Mesendoderm (in vitro differentiated cells): ENCODE measurements around the gene SMCO4.
A peak's percentile ranks its signal among the peaks of the same experiment; 100 is the strongest.

ENCODE experiments used
- DNase-seq: peaks from one replicate; pipeline ENCODE4 v3.0.0; 2013
- H2AK5ac ChIP-seq: 2 replicates; pipeline ENCODE4 v1.6.1; 2013; ENCODE audit warnings: low read length, inconsistent platforms
- H2BK120ac ChIP-seq: 2 replicates; pipeline ENCODE4 v1.6.1; 2013; ENCODE audit warnings: low read depth, mild to moderate bottlenecking, low read length, moderate library complexity, mixed read lengths
- H2BK15ac ChIP-seq: replicated peaks from 2 replicates; pipeline ENCODE4 v1.6.1; 2013; ENCODE audit warnings: low read depth, mild to moderate bottlenecking, moderate library complexity
- H2BK5ac ChIP-seq: 2 replicates; pipeline ENCODE4 v1.6.1; 2013; ENCODE audit warnings: low read length, inconsistent platforms
- H3K18ac ChIP-seq: 2 replicates; pipeline ENCODE4 v1.6.1; 2013; ENCODE audit warnings: mild to moderate bottlenecking, low read length, mixed read lengths
- H3K23ac ChIP-seq: one replicate; pipeline ENCODE4 v1.6.1; 2013; ENCODE audit warnings: low read length
- H3K27ac ChIP-seq: 2 replicates; pipeline ENCODE4 v1.5.1; 2013; ENCODE audit warnings: low read depth, mild to moderate bottlenecking, inconsistent platforms, low read length, moderate library complexity
- H3K27me3 ChIP-seq: 2 replicates; pipeline ENCODE4 v1.6.1; 2013; ENCODE audit warnings: low read length, control low read depth, mild to moderate bottlenecking, inconsistent platforms; ENCODE audit not compliant: insufficient read depth, poor library complexity
- H3K36me3 ChIP-seq: 2 replicates; pipeline ENCODE4 v1.6.1; 2013; ENCODE audit warnings: low read length, inconsistent platforms; ENCODE audit not compliant: control insufficient read depth, insufficient read depth
- H3K4ac ChIP-seq: one replicate; pipeline ENCODE4 v1.6.1; 2013; ENCODE audit warnings: low read depth, mild to moderate bottlenecking, low read length, moderate library complexity
- H3K4me1 ChIP-seq: 2 replicates; pipeline ENCODE4 v1.6.1; 2013; ENCODE audit warnings: low read depth, low read length, inconsistent platforms; ENCODE audit not compliant: control insufficient read depth
- H3K4me2 ChIP-seq: 2 replicates; pipeline ENCODE4 v1.6.1; 2013; ENCODE audit warnings: low read length
- H3K4me3 ChIP-seq: 2 replicates; pipeline ENCODE4 v1.5.1; 2013; ENCODE audit warnings: mild to moderate bottlenecking, low read length
- H3K56ac ChIP-seq: one replicate; pipeline ENCODE4 v1.6.1; 2013; ENCODE audit warnings: low read length
- H3K79me1 ChIP-seq: 2 replicates; pipeline ENCODE4 v1.6.1; 2013; ENCODE audit warnings: low read length, inconsistent platforms
- H3K79me2 ChIP-seq: 2 replicates; pipeline ENCODE4 v1.6.1; 2013; ENCODE audit warnings: mild to moderate bottlenecking, low read length; ENCODE audit not compliant: control insufficient read depth, insufficient read depth
- H3K9ac ChIP-seq: 2 replicates; pipeline ENCODE4 v1.6.1; 2013; ENCODE audit warnings: low read length, inconsistent platforms
- H4K5ac ChIP-seq: one replicate; pipeline ENCODE4 v1.6.1; 2013; ENCODE audit warnings: low read length
- H4K8ac ChIP-seq: one replicate; pipeline ENCODE4 v1.6.1; 2013; ENCODE audit warnings: low read depth, mild to moderate bottlenecking, control low read depth, low read length, moderate library complexity
- WGBS: extraction: QIAGEN DNeasy Blood & Tissue Kit; methylation state at CpG from one replicate; pipeline ENCODE4 v1.1.7; 2013; ENCODE audit warnings: low lambda C conversion rate, missing lambda C conversion rate; ENCODE audit not compliant: insufficient coverage; ENCODE audit errors: extremely low coverage; 5-methylcytosine and 5-hydroxymethylcytosine counted together

SMCO4 gene

GRCh38 chr11:93519179-93519578 is 24.0 kb downstream of the SMCO4 start:
- Histone ChIP-seq H3K36me3 (no peaks in the 10 kb centered on the region), H4K8ac (no peak overlapping the region), H2BK5ac (no peak overlapping the region), H4K5ac (no peak overlapping the region), H3K18ac (no peak overlapping the region), H3K4me3 (no peak overlapping the region), H2AK5ac (no peak overlapping the region), H2BK15ac (no peak overlapping the region), H3K4me2 (no peak overlapping the region), H3K79me1 (peaks cover 21% of the 10 kb centered on the region), H2BK120ac (no peak overlapping the region), H3K4me1 (peaks cover 9% of the 10 kb centered on the region), H3K23ac (no peak overlapping the region), H3K9ac (no peak overlapping the region), H3K4ac (no peak overlapping the region), H3K56ac (no peak overlapping the region), H3K27me3 (no peaks in the 10 kb centered on the region), H3K79me2 (peaks cover 8% of the 10 kb centered on the region), H3K27ac (no peak overlapping the region)
- DNase-seq, result no peak
- WGBS, result no CpG with 5 or more reads among the region's 1 CpG

- Histone ChIP-seq H4K5ac (no peak overlapping the region), H2BK15ac (no peak overlapping the region), H3K27me3 (no peaks in the 10 kb centered on the region), H3K9ac (no peak overlapping the region), H3K18ac (no peak overlapping the region), H3K56ac (no peak overlapping the region), H2BK5ac (no peak overlapping the region), H3K4ac (no peak overlapping the region), H3K36me3 (no peaks in the 10 kb centered on the region), H3K27ac (no peak overlapping the region), H2AK5ac (no peak overlapping the region), H4K8ac (no peak overlapping the region), H2BK120ac (no peak overlapping the region), H3K4me2 (no peak overlapping the region), H3K4me3 (no peak overlapping the region), H3K4me1 (peaks cover 9% of the 10 kb centered on the region), H3K23ac (no peak overlapping the region), H3K79me2 (peaks cover 8% of the 10 kb centered on the region), H3K79me1 (peaks cover 23% of the 10 kb centered on the region)
- no CpG with 5 or more reads among the region's 3 CpGs for WGBS
- no peak for DNase-seq
Measured at GRCh38 chr11:93518081-93518480, 25.1 kb downstream of the SMCO4 start.

- no CpG with 5 or more reads among the region's 4 CpGs for WGBS
Measured at GRCh38 chr11:93517611-93518010, 25.6 kb downstream of the SMCO4 start.

GRCh38 chr11:93517041-93517440 is 26.1 kb downstream of the SMCO4 start:
- Histone ChIP-seq H2BK5ac (no peak overlapping the region), H3K4me1 (peaks cover 4% of the 10 kb centered on the region), H3K23ac (no peak overlapping the region), H2BK120ac (no peak overlapping the region), H3K36me3 (no peaks in the 10 kb centered on the region), H3K56ac (no peak overlapping the region), H3K27me3 (no peaks in the 10 kb centered on the region), H2BK15ac (no peak overlapping the region), H3K4me2 (no peak overlapping the region), H4K8ac (no peak overlapping the region), H3K9ac (no peak overlapping the region), H3K79me2 (peaks cover 8% of the 10 kb centered on the region), H3K18ac (no peak overlapping the region), H3K4me3 (no peak overlapping the region), H3K79me1 (peaks cover 20% of the 10 kb centered on the region), H4K5ac (no peak overlapping the region), H2AK5ac (no peak overlapping the region), H3K4ac (no peak overlapping the region), H3K27ac (no peak overlapping the region)
- no peak for DNase-seq
- no CpG with 5 or more reads among the region's 4 CpGs for WGBS

More at GRCh38 chr11:93517611-93518010, 25.6 kb downstream of the SMCO4 start:
- H3K27me3 ChIP-seq, result no peaks in the 10 kb centered on the region
- H3K79me2 ChIP-seq, result peaks cover 8% of the 10 kb centered on the region
- H3K27ac ChIP-seq, result no peak overlapping the region
- no peak overlapping the region for H3K23ac ChIP-seq
- H3K36me3 ChIP-seq, result no peaks in the 10 kb centered on the region
- H3K4me2 ChIP-seq, result no peak overlapping the region
- H2BK15ac ChIP-seq, result no peak overlapping the region
- H4K5ac ChIP-seq, result no peak overlapping the region
- H3K79me1 ChIP-seq, result peaks cover 23% of the 10 kb centered on the region
- no peak overlapping the region for H3K4ac ChIP-seq
- no peak overlapping the region for H4K8ac ChIP-seq
- peak overlapping the region; percentile 37 for H3K56ac ChIP-seq
- H3K18ac ChIP-seq, result no peak overlapping the region
- DNase-seq, result no peak
- H3K4me3 ChIP-seq, result no peak overlapping the region
- H3K9ac ChIP-seq, result no peak overlapping the region
- no peak overlapping the region for H2BK120ac ChIP-seq
- H2AK5ac ChIP-seq, result no peak overlapping the region
- no peak overlapping the region for H2BK5ac ChIP-seq
- peaks cover 9% of the 10 kb centered on the region for H3K4me1 ChIP-seq

DNA sequence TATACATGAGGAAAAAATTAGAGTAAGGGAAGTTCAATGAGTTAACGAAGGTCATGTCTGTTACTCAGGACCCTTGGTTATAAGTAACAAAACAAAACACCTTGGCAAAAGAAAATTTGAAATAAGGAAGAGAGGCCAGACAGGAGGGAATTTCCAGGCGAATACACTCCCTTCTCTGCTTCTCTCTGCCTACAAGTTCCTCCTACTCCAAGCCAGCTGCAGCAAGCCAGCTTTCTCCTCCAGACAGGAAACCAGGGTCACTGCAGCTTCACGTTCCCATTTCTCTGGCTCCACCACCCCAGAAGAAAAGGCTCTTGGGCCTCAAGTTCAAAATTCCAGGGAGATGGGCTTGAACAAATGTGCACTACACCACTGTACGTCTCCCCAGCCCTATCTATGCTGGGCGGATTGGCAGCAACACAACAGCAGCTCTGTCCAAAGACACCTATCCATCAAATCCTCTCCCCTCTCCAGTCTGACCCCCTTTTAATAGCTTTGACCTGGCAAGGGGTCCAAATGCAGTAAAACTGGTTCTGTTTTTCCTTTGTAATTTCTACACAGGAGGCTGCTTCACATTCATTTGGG is 27.7 kb downstream of the SMCO4 start:
- Histone ChIP-seq H3K4me1 (peaks cover 4% of the 10 kb centered on the region), H2BK120ac (no peak overlapping the region), H3K4me2 (no peak overlapping the region), H3K79me2 (peaks cover 4% of the 10 kb centered on the region), H2BK15ac (no peak overlapping the region), H2AK5ac (no peak overlapping the region), H3K36me3 (no peaks in the 10 kb centered on the region), H3K79me1 (peaks cover 20% of the 10 kb centered on the region), H3K23ac (peak overlapping the region; percentile 50), H3K56ac (no peak overlapping the region), H3K27ac (no peak overlapping the region), H3K27me3 (no peaks in the 10 kb centered on the region), H3K18ac (no peak overlapping the region), H4K5ac (no peak overlapping the region), H3K4ac (no peak overlapping the region), H3K9ac (no peak overlapping the region), H4K8ac (no peak overlapping the region), H2BK5ac (no peak overlapping the region), H3K4me3 (no peak overlapping the region)
- no peak for DNase-seq
- no CpG with 5 or more reads among the region's 5 CpGs for WGBS

GRCh38 chr11:93514712-93515111 is 28.5 kb downstream of the SMCO4 start:
- no peak overlapping the region for H3K27ac ChIP-seq
- H3K9ac ChIP-seq, result no peak overlapping the region
- H2AK5ac ChIP-seq, result no peak overlapping the region
- peaks cover 4% of the 10 kb centered on the region for H3K79me2 ChIP-seq
- no peaks in the 10 kb centered on the region for H3K27me3 ChIP-seq
- no peak overlapping the region for H4K5ac ChIP-seq
- no peak overlapping the region for H2BK120ac ChIP-seq
- H2BK15ac ChIP-seq, result no peak overlapping the region
- no peak overlapping the region for H3K23ac ChIP-seq
- WGBS, result no CpG with 5 or more reads among the region's 4 CpGs
- DNase-seq, result no peak
- peaks cover 4% of the 10 kb centered on the region for H3K4me1 ChIP-seq
- H4K8ac ChIP-seq, result no peak overlapping the region
- H3K4ac ChIP-seq, result no peak overlapping the region
- H3K4me3 ChIP-seq, result no peak overlapping the region
- no peak overlapping the region for H3K56ac ChIP-seq
- no peaks in the 10 kb centered on the region for H3K36me3 ChIP-seq
- H3K79me1 ChIP-seq, result peaks cover 16% of the 10 kb centered on the region
- H3K18ac ChIP-seq, result no peak overlapping the region
- no peak overlapping the region for H3K4me2 ChIP-seq
- no peak overlapping the region for H2BK5ac ChIP-seq
